GM23338 (cell line): Measurements from ENCODE around the gene SMIM35. TPM values are rescaled to one million over a fixed set of nuclear protein-coding genes. Genes with fewer than 3 reads are reported as not detected.

ENCODE experiments used
- ATAC-seq: fragments of 200-7000 bp; cut with Tn5 transposase; 3 replicates; pipeline ENCODE4 v1.9.1; 2020
- DNase-seq: peaks from one replicate; pipeline ENCODE4 v3.0.0-alpha.2; 2015; ENCODE audit warnings: low spot score
- H2AFZ ChIP-seq: fragments of 200-600 bp; sonication (generic); 2 replicates; pipeline ENCODE4 v1.8.0; 2016; ENCODE audit warnings: antibody characterized with exemption, mild to moderate bottlenecking, moderate library complexity
- H3F3A ChIP-seq: fragments of 200-600 bp; sonication (generic); replicated peaks from 2 replicates; pipeline ENCODE4 v1.8.0; 2017; ENCODE audit warnings: antibody characterized with exemption, mixed run types, low read depth
- H3K27ac ChIP-seq: fragments of 200-600 bp; sonication (generic); 2 replicates; pipeline ENCODE4 v1.6.1; 2016; ENCODE audit warnings: low read depth
- H3K27me3 ChIP-seq: fragments of 200-600 bp; sonication (generic); 2 replicates; pipeline ENCODE4 v1.8.0; 2016; ENCODE audit warnings: mild to moderate bottlenecking, mixed run types, moderate library complexity; ENCODE audit not compliant: insufficient read depth
- H3K36me3 ChIP-seq: fragments of 200-600 bp; sonication (generic); 2 replicates; pipeline ENCODE4 v1.8.0; 2016; ENCODE audit warnings: mild to moderate bottlenecking; ENCODE audit not compliant: insufficient read depth
- H3K4me1 ChIP-seq: fragments of 200-600 bp; sonication (generic); 2 replicates; pipeline ENCODE4 v1.8.0; 2016; ENCODE audit warnings: mild to moderate bottlenecking, moderate library complexity; ENCODE audit not compliant: insufficient read depth
- H3K4me2 ChIP-seq: fragments of 200-600 bp; sonication (generic); 2 replicates; pipeline ENCODE4 v1.7.1; 2017; ENCODE audit warnings: mixed run types
- H3K4me3 ChIP-seq: fragments of 200-600 bp; sonication (generic); 2 replicates; pipeline ENCODE4 v1.6.1; 2016; ENCODE audit warnings: mixed run types
- H3K79me2 ChIP-seq: fragments of 200-600 bp; sonication (generic); replicated peaks from 2 replicates; pipeline ENCODE4 v1.8.0; 2017; ENCODE audit warnings: mild to moderate bottlenecking; ENCODE audit not compliant: insufficient read depth
- H3K9me2 ChIP-seq: fragments of 200-600 bp; sonication (generic); 2 replicates; pipeline ENCODE4 v1.8.0; 2017; ENCODE audit not compliant: insufficient read depth
- H4K20me1 ChIP-seq: fragments of 200-600 bp; sonication (generic); replicated peaks from 2 replicates; pipeline ENCODE4 v1.8.0; 2017; ENCODE audit warnings: mild to moderate bottlenecking; ENCODE audit not compliant: insufficient read depth
- H3K27ac Mint-ChIP-seq: 2 replicates; pipeline ENCODE4 v1.8.0; 2020; ENCODE audit warnings: inconsistent platforms, mild to moderate bottlenecking, moderate library complexity, mixed read lengths
- H3K27me3 Mint-ChIP-seq: 3 replicates; pipeline ENCODE4 v1.8.0; 2022; ENCODE audit warnings: low read depth, mild to moderate bottlenecking, moderate library complexity, mixed read lengths, inconsistent platforms; ENCODE audit not compliant: insufficient read depth, poor library complexity
- H3K36me3 Mint-ChIP-seq: 3 replicates; pipeline ENCODE4 v1.8.0; 2021; ENCODE audit warnings: low read depth, mild to moderate bottlenecking, inconsistent platforms, moderate library complexity, mixed read lengths
- H3K4me1 Mint-ChIP-seq: 3 replicates; pipeline ENCODE4 v1.8.0; 2020; ENCODE audit warnings: mild to moderate bottlenecking, inconsistent platforms, mixed read lengths
- H3K4me3 Mint-ChIP-seq: 3 replicates; pipeline ENCODE4 v1.8.0; 2021; ENCODE audit warnings: moderate library complexity, mild to moderate bottlenecking, inconsistent platforms, mixed read lengths
- H3K9me3 Mint-ChIP-seq: 3 replicates; pipeline ENCODE4 v1.8.0; 2020; ENCODE audit warnings: moderate library complexity, mild to moderate bottlenecking, inconsistent platforms, mixed read lengths
- CREB1 ChIP-seq: fragments of 250-450 bp; sonication (Bioruptor Pico); IDR thresholded peaks from 2 replicates; pipeline ENCODE4 v1.5.0; 2020; ENCODE audit warnings: low read depth, mild to moderate bottlenecking, moderate library complexity
- CTCF ChIP-seq, 2 experiments: fragments of 200-600 bp in 1 of 2; sonication (generic) in 1 of 2; conservative IDR thresholded peaks; 2 replicates each; pipeline versions ENCODE4 v1.5.1 to v1.6.1; 2016 to 2017; ENCODE audit warnings: antibody characterized with exemption in 2 of 2, low read depth in 2 of 2, mild to moderate bottlenecking in 2 of 2, moderate library complexity in 1 of 2
- ETS1 ChIP-seq: IDR thresholded peaks from 2 replicates; pipeline ENCODE4 v1.6.1; 2016; ENCODE audit warnings: antibody characterized with exemption
- EZH2 ChIP-seq: fragments of 200-600 bp; sonication (generic); IDR thresholded peaks from one replicate; pipeline ENCODE4 v1.8.0; 2017; ENCODE audit warnings: antibody characterized with exemption, mild to moderate bottlenecking, low read depth; ENCODE audit not compliant: unreplicated experiment
- EZH2phosphoT487 ChIP-seq: fragments of 200-600 bp; sonication (generic); IDR thresholded peaks from one replicate; pipeline ENCODE4 v1.8.1; 2018; ENCODE audit warnings: antibody characterized with exemption; ENCODE audit not compliant: unreplicated experiment
- POLR2AphosphoS5 ChIP-seq: IDR thresholded peaks from 2 replicates; pipeline ENCODE4 v1.6.1; 2016; ENCODE audit warnings: antibody characterized with exemption, low read depth
- REST ChIP-seq: IDR thresholded peaks from one replicate; pipeline ENCODE4 v1.6.1; 2018; ENCODE audit warnings: antibody characterized with exemption; ENCODE audit not compliant: unreplicated experiment
- ZNF114 ChIP-seq: fragments of 250-450 bp; sonication (Bioruptor Pico); IDR thresholded peaks from 2 replicates; pipeline ENCODE4 v1.5.0; 2020; ENCODE audit warnings: mild to moderate bottlenecking, moderate library complexity
- ZNF331 ChIP-seq: fragments of 250-450 bp; sonication (Bioruptor Pico); IDR thresholded peaks from 2 replicates; pipeline ENCODE4 v1.5.0; 2020; ENCODE audit warnings: low read depth, mild to moderate bottlenecking, moderate library complexity
- polyA plus RNA-seq: library from polyadenylated mRNA; unstranded; fragments of >200 nt; fragmentation: Nextera tagmentation; extraction: Ambion mirVana; gene quantifications from 2 replicates; pipeline ENCODE4 v1.2.1, GENCODE V29; 2016
- total RNA-seq: library from RNA; depleted of rRNA; stranded (reverse); fragments of >200 nt; shearing (Covaris generic); gene quantifications from 2 replicates; pipeline ENCODE4 v1.2.3, GENCODE V29; 2014

The SMIM35 gene
- total and polyA plus RNA-seq, 2 experiments from 2014 or later = not detected

- DNase-seq = no peak
- Histone ChIP-seq H3K27me3 (no peaks in the 10 kb centered on the region), H3K9me2 (no peaks in the 10 kb centered on the region), H3K79me2 (no peaks in the 10 kb centered on the region), H3K4me1 (peaks cover 4% of the 10 kb centered on the region; the same call in 1 of the 2 replicates), H4K20me1 (no peaks in the 10 kb centered on the region), H2AFZ (no peak overlapping the region), H3K4me2 (no peak overlapping the region), H3F3A (no peaks in the 10 kb centered on the region), H3K27ac (no peak overlapping the region), H3K36me3 (no peaks in the 10 kb centered on the region), H3K4me3 (no peak overlapping the region)
- Mint-ChIP-seq H3K4me1 (peaks cover 10% of the 10 kb centered on the region), H3K9me3 (no peaks in the 10 kb centered on the region), H3K36me3 (no peaks in the 10 kb centered on the region), H3K27me3 (peaks cover 5% of the 10 kb centered on the region), H3K27ac (no peak overlapping the region), H3K4me3 (no peak overlapping the region)
- no peak for ATAC-seq
- TF ChIP-seq ETS1 (no peak), REST (no peak), POLR2AphosphoS5 (no peak), EZH2 (no peak)
Observed at GRCh38 chr11:118000850-118001228, 85.9 kb downstream of the SMIM35 start.

GRCh38 chr11:118000067-118000849, 86.5 kb downstream of the SMIM35 start:
- H3K4me1 ChIP-seq = peaks cover 4% of the 10 kb centered on the region; the same call in 1 of the 2 replicates
- Mint-ChIP-seq H3K4me1 (peaks cover 10% of the 10 kb centered on the region), H3K27ac (no peak overlapping the region), H3K9me3 (no peaks in the 10 kb centered on the region), H3K4me3 (no peak overlapping the region), H3K27me3 (peaks cover 5% of the 10 kb centered on the region), H3K36me3 (no peaks in the 10 kb centered on the region)
- no peaks in the 10 kb centered on the region for H3K9me2 ChIP-seq
- no peak overlapping the region for H3K27ac ChIP-seq
- no peak overlapping the region for H2AFZ ChIP-seq
- TF ChIP-seq CREB1 (CRISPR knock-in tag) (no peak), EZH2phosphoT487 (no peak), POLR2AphosphoS5 (no peak), CTCF (conservative IDR thresholded peaks at IDR 0.05; ENCODE audit: low read depth in 2 of 2) (no peak), ETS1 (no peak), ZNF331 (no peak), ZNF114 (CRISPR knock-in tag) (no peak)
- no peaks in the 10 kb centered on the region for H4K20me1 ChIP-seq
- no peak overlapping the region for H3K4me2 ChIP-seq
- no peak overlapping the region for H3K4me3 ChIP-seq
- ATAC-seq (no peak), DNase-seq (no peak)
- no peaks in the 10 kb centered on the region for H3K79me2 ChIP-seq
- H3F3A ChIP-seq = no peaks in the 10 kb centered on the region
- no peaks in the 10 kb centered on the region for H3K27me3 ChIP-seq
- no peaks in the 10 kb centered on the region for H3K36me3 ChIP-seq
